Breast epithelium (tissue), 4 donors: Measurements from ENCODE around the gene IPO13. TPM values are rescaled to one million over a fixed set of nuclear protein-coding genes. Genes with fewer than 3 reads are reported as not detected.
A peak's percentile ranks its signal among the peaks of the same experiment; 100 is the strongest.

Experiments
- DNase-seq, 2 donors: peaks; one replicate each; pipeline ENCODE4 v3.0.0-alpha.2; 2019; ENCODE audit warnings: low spot score in 2 of 2
- H3K27ac ChIP-seq, 2 donors: fragments of 200-600 bp; sonication (generic) in 1 of 2; one replicate each; pipeline ENCODE4 v1.5.1; 2016 to 2019; ENCODE audit warnings: mild to moderate bottlenecking in 1 of 2
- H3K27me3 ChIP-seq, 2 donors: fragments of 200-600 bp; sonication (generic) in 1 of 2; one replicate each; pipeline versions ENCODE4 v1.5.1 to v1.6.0; 2017 to 2019; ENCODE audit warnings: control low read depth in 1 of 2, mild to moderate bottlenecking in 1 of 2
- H3K36me3 ChIP-seq: fragments of 200-600 bp; one replicate; pipeline ENCODE4 v1.5.1; 2019
- H3K4me1 ChIP-seq, 2 donors: fragments of 200-600 bp; sonication (generic); one replicate each; pipeline ENCODE4 v1.5.1; 2016 to 2019; ENCODE audit warnings: control low read depth in 1 of 2
- H3K4me3 ChIP-seq, 3 donors: fragments of 200-600 bp; sonication (generic); 1 replicate in 2 of 3; 2 replicates in 1 of 3; pipeline ENCODE4 v1.5.1; 2016 to 2019; ENCODE audit warnings: mild to moderate bottlenecking in 3 of 3, moderate library complexity in 2 of 3
- H3K9me3 ChIP-seq, 2 donors: fragments of 200-600 bp; sonication (generic) in 1 of 2; one replicate each; pipeline ENCODE4 v1.5.1; 2016 to 2019; ENCODE audit warnings: control low read depth in 1 of 2
- CTCF ChIP-seq, 3 donors: fragments of 450-650 bp; IDR thresholded peaks; one replicate each; pipeline ENCODE4 v1.5.1; 2016 to 2017; ENCODE audit warnings: antibody characterized with exemption in 3 of 3, mild to moderate bottlenecking in 3 of 3, moderate library complexity in 3 of 3
- POLR2A ChIP-seq: fragments of 450-650 bp; IDR thresholded peaks from one replicate; pipeline ENCODE4 v1.6.1; 2016; ENCODE audit warnings: antibody characterized with exemption, mild to moderate bottlenecking, moderate library complexity
- POLR2AphosphoS5 ChIP-seq, 3 donors: sonication (generic); formaldehyde crosslinking; IDR thresholded peaks; one replicate each; pipeline ENCODE4 v1.6.1; 2017; ENCODE audit warnings: antibody characterized with exemption in 3 of 3
- intact Hi-C: fragments of 100-400 bp; cut with DNase I; formaldehyde crosslinking; loops from one replicate; pipeline ENCODE4 v1.15.1; 2023; ENCODE audit warnings: low total_unique reads
- total RNA-seq, 3 donors: library from RNA; depleted of rRNA; stranded (reverse); fragments of >200 nt; gene quantifications; one replicate each; pipeline ENCODE4 v1.1.0, GENCODE V29; 2016

IPO13 gene
- total RNA-seq, 3 donors from 2014 or later: 18.4 to 23.0 (median 20.5) TPM

- Histone ChIP-seq H3K4me1 (peaks cover 0 to 18% of the 10 kb centered on the region in 2 donors), H3K4me3 (peak overlapping the region; percentile 92 to 95 (median 95))
Measured at GRCh38 chr1:43976045-43976444, 29.3 kb downstream of the IPO13 start.

GRCh38 chr1:43976890-43977289, 30.1 kb downstream of the IPO13 start:
- Histone ChIP-seq H3K4me3 (no peak overlapping the region), H3K4me1 (peaks cover 0 to 18% of the 10 kb centered on the region in 2 donors), H3K27me3 (no peaks in the 10 kb centered on the region), H3K36me3 (no peaks in the 10 kb centered on the region), H3K27ac (no peak overlapping the region), H3K9me3 (no peaks in the 10 kb centered on the region)
- no peak for TF ChIP-seq POLR2AphosphoS5 (IDR thresholded peaks at IDR 0.05)
- no peak for TF ChIP-seq POLR2A
- no peak for TF ChIP-seq CTCF (IDR thresholded peaks at IDR 0.05)
- no peak for DNase-seq
- intact Hi-C loops: loop anchor here (5.0 to 10.0 kb wide), 3 partner anchors 442 to 1640 kb away; partner anchors contain the start of genes FOXJ3 and PTPRF

More at GRCh38 chr1:43976045-43976444, 29.3 kb downstream of the IPO13 start:
- no peak for DNase-seq
- Histone ChIP-seq H3K27me3 (no peaks in the 10 kb centered on the region), H3K9me3 (no peaks in the 10 kb centered on the region), H3K36me3 (no peaks in the 10 kb centered on the region), H3K27ac (peak overlapping the region; percentile 96 to 97)
- intact Hi-C loops: loop anchor here (5.0 to 10.0 kb wide), 3 partner anchors 441 to 1639 kb away; partner anchors contain the start of genes FOXJ3 and PTPRF
- TF ChIP-seq POLR2AphosphoS5 (IDR thresholded peaks at IDR 0.05): no peak
- TF ChIP-seq POLR2A: no peak
- no peak for TF ChIP-seq CTCF (IDR thresholded peaks at IDR 0.05)

- TF ChIP-seq CTCF (IDR thresholded peaks at IDR 0.05) (no peak), POLR2A (no peak), POLR2AphosphoS5 (IDR thresholded peaks at IDR 0.05) (no peak)
- Histone ChIP-seq H3K27ac (no peak overlapping the region), H3K4me3 (no peak overlapping the region)
Measured at GRCh38 chr1:43977376-43978263, 30.9 kb downstream of the IPO13 start.

GRCh38 chr1:43978264-43978550, 31.5 kb downstream of the IPO13 start:
- intact Hi-C loops: loop anchor here (5.0 to 10.0 kb wide), 3 partner anchors 443 to 1641 kb away; partner anchors contain the start of genes FOXJ3 and PTPRF
- no peaks in the 10 kb centered on the region for H3K27me3 ChIP-seq
- peaks cover 0 to 18% of the 10 kb centered on the region in 2 donors for H3K4me1 ChIP-seq
- TF ChIP-seq POLR2AphosphoS5 (IDR thresholded peaks at IDR 0.05) (no peak), POLR2A (no peak)
- no peak for DNase-seq
- no peaks in the 10 kb centered on the region for H3K9me3 ChIP-seq
- no peaks in the 10 kb centered on the region for H3K36me3 ChIP-seq
- no peak overlapping the region for H3K27ac ChIP-seq
- H3K4me3 ChIP-seq: peak overlapping the region in 2 of 3 donors; percentile 81 to 85

More at GRCh38 chr1:43977376-43978263, 30.9 kb downstream of the IPO13 start:
- Histone ChIP-seq H3K4me1 (peaks cover 0 to 18% of the 10 kb centered on the region in 2 donors), H3K27me3 (no peaks in the 10 kb centered on the region), H3K9me3 (no peaks in the 10 kb centered on the region), H3K36me3 (no peaks in the 10 kb centered on the region)
- DNase-seq: no peak
- intact Hi-C loops: loop anchor here (5.0 to 10.0 kb wide), 3 partner anchors 443 to 1640 kb away; partner anchors contain the start of genes FOXJ3 and PTPRF

- intact Hi-C loops: loop anchor here (5.0 to 10.0 kb wide), 3 partner anchors 444 to 1641 kb away; partner anchors contain the start of genes FOXJ3 and PTPRF
- no peak for DNase-seq
- H3K4me3 ChIP-seq: peak within 1 kb of the TSS; percentile 76 to 85 (median 81)
- peak within 1 kb of the TSS; percentile 61 to 72 for H3K27ac ChIP-seq
- TF ChIP-seq POLR2AphosphoS5 (IDR thresholded peaks at IDR 0.05) (no peak), CTCF (IDR thresholded peaks at IDR 0.05) (no peak), POLR2A (no peak)
- no peaks in the 10 kb centered on the region for H3K9me3 ChIP-seq
- H3K27me3 ChIP-seq: no peaks in the 10 kb centered on the region
- no peaks in the 10 kb centered on the region for H3K36me3 ChIP-seq
- H3K4me1 ChIP-seq: peaks cover 0 to 18% of the 10 kb centered on the region in 2 donors
Measured at GRCh38 chr1:43978551-43979260, 32.0 kb downstream of the IPO13 start, which contains the start of gene B4GALT2. Gene B4GALT2 (plus strand): TSS chr1:43979210. CDS start chr1:43981161, 1,951 bp downstream.
